8988T (cell line): ENCODE results near the gene KRTAP4-9.
"Not testable (repeated sequence)": the region's sequence is repeated elsewhere in the genome, so short reads cannot be mapped to it uniquely, and the experiment has no call there.

Experiments used
- DNase-seq: peaks from one replicate; pipeline ENCODE4 v3.0.0; 2011

The KRTAP4-9 gene

GRCh38 chr17:41105347-41105746, at the start of gene KRTAP4-9:
Gene KRTAP4-9 (plus strand): TSS chr17:41105389. CDS start chr17:41105389, 0 bp downstream.
- DNase-seq = not testable (repeated sequence)

- no peak for DNase-seq
Observed at GRCh38 chr17:41057547-41057946, 47.6 kb upstream of the KRTAP4-9 start.

GRCh38 chr17:41058741-41059140, 46.4 kb upstream of the KRTAP4-9 start:
- DNase-seq = no peak

DNA sequence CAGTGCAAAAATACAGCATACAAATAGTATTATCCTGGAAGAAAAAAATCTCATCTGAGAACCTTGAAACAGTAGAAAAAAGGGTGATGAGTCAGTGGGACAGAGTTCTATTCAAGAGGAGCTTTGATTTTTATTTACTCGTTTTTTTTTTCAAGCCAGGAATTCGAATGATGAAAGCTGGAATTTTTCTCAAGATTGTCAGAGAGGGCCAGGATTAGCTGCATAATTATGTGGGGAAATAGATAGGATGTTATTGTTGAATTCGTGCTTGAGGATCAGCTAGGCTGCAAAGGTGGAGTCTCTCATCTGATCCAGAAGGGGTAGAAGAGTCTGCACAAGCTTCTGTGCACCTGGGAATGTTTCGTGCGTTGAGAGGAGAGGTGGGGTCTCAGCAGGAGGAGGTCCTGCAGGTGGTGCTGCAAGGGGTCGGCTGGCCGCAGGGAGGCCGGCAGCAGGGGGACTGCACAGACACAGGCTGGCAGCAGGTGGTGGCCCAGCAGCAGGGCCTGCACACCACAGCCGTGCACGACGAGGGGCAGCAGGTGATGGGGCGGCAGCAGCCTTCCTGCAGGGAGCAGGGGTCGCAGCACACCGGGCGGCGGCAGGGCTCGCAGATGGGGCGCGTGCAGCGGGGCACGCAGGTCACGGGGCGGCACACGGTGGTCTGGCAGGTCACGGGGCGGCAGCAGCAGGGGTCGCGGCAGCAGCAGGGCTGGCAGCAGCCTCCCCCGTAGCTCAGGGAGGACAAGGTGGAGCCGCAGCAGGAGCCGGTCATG, 45.7 kb upstream of the KRTAP4-9 start:
- DNase-seq = not testable (repeated sequence)

GRCh38 chr17:41060052-41060604, 45.1 kb upstream of the KRTAP4-9 start, which contains the start of gene KRTAP2-3:
Gene KRTAP2-3 (minus strand): TSS chr17:41060114. CDS start chr17:41060050, 64 bp downstream.
- DNase-seq = no peak

DNA sequence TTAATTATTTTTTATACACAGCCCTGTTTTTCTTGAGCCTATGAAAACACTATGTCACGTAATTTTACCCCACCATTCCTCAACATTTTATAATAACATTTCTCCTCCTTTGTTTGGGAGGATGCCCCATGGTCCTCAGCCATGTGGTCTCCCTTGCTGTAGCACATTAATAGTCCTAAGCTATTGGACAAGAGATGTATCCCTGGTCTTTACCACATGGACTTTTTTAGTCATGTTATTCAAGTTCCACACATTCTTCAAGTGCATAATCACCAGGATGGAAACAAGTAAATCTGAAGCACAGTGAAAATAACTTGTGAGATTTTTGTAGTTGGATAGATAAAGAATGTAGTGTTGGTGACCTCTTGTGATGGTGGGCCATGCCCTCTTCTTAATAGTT, 43.2 kb upstream of the KRTAP4-9 start:
- no peak for DNase-seq

DNA sequence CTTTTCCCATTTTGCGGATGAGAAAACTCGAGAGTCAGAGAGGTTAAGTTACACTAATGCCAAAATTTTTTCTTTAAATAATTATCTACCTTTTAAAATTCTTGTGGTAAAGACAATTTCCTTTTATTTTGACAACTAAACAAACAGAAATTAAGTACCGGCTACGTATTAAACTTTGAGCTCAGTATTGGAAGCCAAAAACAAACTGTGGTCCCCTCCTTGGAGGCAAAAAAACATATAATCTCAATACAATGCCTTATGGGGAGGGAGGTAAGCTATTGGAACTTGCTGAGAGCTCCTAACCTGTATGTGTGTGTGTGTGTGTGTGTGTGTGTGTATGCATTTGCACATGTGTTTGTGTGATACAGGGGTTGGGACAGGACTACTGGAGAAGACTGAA, 41.7 kb upstream of the KRTAP4-9 start:
- no peak for DNase-seq

DNA sequence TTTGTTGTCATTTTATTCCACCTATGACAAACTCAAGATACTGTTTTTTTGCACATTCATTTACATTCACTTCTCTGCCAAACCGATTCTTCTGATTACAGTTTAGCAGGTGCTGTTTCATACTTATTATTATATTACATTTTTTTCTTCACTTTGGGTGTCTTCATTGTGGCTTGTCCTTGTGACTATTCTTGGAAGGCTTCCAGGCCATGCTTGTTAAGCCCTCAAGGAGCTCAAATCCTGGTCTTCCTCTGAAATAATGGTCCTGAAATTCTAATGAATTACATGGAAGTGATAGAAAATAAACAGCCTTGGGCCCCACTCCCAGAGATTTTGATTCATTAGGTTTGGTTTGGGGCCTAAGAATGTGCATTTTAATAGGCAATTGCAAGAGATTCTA, 40.9 kb upstream of the KRTAP4-9 start:
- DNase-seq = no peak

DNA sequence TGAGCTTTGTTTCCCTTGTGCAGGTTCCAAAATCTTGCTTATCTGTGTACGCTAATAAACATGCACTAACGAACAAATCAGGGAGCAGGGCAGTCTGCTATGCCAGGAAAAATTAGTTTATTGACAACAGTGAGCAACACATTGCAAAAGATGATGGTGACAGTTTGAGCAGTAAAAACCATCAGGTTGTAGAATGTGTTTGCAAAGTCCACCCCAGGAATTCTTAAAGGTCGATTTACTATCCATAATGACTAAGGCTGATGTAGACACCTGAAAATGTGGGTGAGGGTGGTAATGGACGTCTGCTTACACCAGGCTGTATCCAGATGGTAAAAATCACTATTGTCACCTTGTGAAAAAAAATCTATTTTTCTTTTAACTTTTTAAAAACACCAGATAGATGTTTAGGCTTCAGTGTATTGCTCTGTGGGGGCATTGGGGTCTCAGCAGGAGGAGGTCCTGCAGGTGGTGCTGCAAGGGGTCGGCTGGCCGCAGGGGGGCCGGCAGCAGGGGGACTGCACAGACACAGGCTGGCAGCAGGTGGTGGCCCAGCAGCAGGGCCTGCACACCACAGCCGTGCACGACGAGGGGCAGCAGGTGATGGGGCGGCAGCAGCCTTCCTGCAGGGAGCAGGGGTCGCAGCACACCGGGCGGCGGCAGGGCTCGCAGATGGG, 40.0 kb upstream of the KRTAP4-9 start:
- not testable (repeated sequence) for DNase-seq

- DNase-seq = no peak
Observed at GRCh38 chr17:41065829-41066624, 39.2 kb upstream of the KRTAP4-9 start, which contains the start of gene KRTAP2-4. Gene KRTAP2-4 (minus strand): TSS chr17:41065879. CDS start chr17:41065845, 34 bp downstream.

DNA sequence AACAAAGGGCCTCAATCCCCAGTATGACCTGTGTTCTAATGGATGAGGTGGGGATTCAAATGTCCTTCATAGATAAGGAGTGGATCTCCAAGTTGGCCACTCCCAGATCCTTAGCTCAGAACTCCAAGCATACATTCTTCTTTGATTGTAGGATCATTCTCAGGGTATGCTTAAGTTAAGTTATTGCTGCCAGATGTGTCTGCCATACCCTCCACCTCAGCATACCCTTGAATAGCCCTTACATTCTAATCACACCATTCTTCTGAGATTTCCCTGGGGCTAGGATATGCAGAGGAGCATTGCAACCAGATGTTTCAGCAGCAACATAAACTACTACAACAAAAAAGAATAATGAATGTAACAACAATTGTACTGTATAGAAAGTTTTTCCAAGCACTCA, 37.9 kb upstream of the KRTAP4-9 start:
- no peak for DNase-seq

- no peak for DNase-seq
Observed at GRCh38 chr17:41069031-41069430, 36.2 kb upstream of the KRTAP4-9 start.

GRCh38 chr17:41071606-41072360, 33.4 kb upstream of the KRTAP4-9 start:
- DNase-seq = no peak

- DNase-seq = no peak
Observed at GRCh38 chr17:41073676-41074075, 31.5 kb upstream of the KRTAP4-9 start.

DNA sequence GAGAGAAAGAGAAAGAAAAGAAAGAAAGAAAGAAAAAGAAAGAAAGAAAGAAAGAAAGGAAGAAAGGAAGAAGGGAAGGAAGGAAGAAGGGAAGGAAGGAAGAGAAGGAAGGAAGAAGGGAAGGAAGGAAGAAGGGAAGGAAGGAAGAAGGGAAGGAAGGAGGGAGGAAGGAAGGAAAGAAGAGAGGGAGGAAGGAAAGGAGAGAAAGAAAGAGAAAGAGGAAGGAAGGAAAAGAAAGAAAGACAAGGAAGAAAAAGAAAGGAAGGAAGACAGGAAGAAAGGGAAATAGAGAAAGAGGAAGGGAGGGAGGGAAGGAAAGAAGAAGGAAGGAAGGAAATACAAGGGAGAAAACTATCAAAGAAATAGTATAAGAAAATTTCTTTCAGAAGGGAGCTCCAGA, 28.4 kb upstream of the KRTAP4-9 start:
- no peak for DNase-seq

DNA sequence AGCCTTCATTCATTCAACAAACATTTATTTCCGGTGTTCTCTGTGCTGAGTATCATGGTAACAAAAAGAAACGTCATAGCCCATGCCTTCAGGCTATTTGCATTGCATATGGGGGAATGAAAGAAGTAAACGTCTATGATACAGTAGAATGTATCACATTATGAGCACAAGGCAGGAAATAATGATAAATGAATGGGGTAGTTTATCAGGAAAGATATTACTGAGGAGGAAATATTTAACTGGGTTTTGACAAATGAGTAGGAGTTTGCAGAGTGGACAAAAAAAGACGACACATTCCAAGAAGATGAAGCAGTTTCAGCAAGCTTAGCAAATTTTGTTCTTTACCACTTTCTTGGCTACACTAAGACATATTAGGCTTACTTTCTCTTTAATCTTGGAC, 22.6 kb upstream of the KRTAP4-9 start:
- DNase-seq = no peak

GRCh38 chr17:41083427-41083826, 21.8 kb upstream of the KRTAP4-9 start:
- DNase-seq = not testable (repeated sequence)

DNA sequence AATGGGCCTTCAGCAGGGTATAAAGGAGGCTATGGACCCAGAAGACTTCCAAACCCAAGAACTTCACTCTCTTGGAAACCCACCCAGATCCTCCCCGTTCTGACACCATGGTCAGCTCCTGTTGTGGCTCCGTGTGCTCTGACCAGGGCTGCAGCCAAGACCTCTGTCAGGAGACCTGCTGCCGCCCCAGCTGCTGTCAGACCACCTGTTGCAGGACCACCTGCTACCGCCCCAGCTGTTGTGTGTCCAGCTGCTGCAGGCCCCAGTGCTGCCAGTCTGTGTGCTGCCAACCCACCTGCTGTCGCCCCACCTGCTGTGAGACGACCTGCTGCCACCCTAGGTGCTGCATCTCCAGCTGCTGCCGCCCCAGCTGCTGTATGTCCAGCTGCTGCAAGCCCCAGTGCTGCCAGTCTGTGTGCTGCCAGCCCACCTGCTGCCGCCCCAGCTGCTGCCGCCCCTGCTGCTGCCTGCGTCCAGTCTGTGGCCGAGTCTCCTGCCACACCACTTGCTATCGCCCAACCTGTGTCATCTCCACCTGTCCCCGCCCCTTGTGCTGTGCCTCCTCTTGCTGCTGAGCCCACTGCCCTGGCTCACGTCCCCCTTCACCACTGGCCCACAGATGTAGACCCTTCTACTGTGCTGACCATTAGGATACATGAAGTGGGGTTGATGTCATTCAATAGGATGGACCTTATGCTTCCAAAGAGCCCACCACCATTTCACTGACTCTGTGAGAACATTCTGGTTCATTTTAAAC, 20.9 kb upstream of the KRTAP4-9 start, which contains the start of gene KRTAP4-7:
Gene KRTAP4-7 (plus strand): TSS at position 51 of the 757 bp plus-strand sequence. CDS start 57 bp downstream, at position 108.
- DNase-seq = not testable (repeated sequence)

GRCh38 chr17:41088760-41089352, 16.3 kb upstream of the KRTAP4-9 start:
- DNase-seq = not testable (repeated sequence)

- no peak for DNase-seq
Observed at GRCh38 chr17:41096055-41096454, 9.1 kb upstream of the KRTAP4-9 start.

- DNase-seq = no peak
Observed at GRCh38 chr17:41098042-41098441, 7.1 kb upstream of the KRTAP4-9 start, which contains the start of gene KRTAP4-8. Gene KRTAP4-8 (minus strand): TSS chr17:41098142. CDS start chr17:41098084, 58 bp downstream.
